Inflammatory macrophage treated with lipopolysaccharide for 1 hour (primary cell): Measurements from ENCODE around the gene NRL.

ENCODE experiments used
- DNase-seq, 2 donors: peaks; one replicate each; pipeline ENCODE4 v3.0.0-alpha.2; 2020 to 2022

The NRL gene

GRCh38 chr14:24123424-24124417, 9.0 kb upstream of the NRL start:
- DNase-seq: no peak

- no peak for DNase-seq
Measured at GRCh38 chr14:24122898-24123297, 8.1 kb upstream of the NRL start.

DNA sequence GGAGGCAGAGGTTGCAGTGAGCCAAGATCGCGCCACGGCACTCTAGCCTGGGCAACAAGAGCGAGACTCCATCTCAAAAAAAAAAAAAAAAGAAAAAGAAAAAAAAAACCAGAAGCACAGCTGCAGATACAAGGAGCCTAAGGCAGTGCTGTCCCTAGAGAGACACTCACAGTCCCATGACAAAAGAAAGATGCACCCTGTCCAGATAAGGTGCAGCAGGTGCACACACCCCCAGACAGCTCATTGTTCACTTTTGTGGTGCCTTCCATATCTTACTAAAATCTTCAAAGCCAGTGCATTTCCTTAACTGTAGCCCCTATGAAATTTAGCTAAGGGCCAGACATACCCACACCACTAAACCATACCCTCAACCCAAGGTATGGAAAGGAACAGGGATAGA, 7.7 kb upstream of the NRL start:
- no peak for DNase-seq

DNA sequence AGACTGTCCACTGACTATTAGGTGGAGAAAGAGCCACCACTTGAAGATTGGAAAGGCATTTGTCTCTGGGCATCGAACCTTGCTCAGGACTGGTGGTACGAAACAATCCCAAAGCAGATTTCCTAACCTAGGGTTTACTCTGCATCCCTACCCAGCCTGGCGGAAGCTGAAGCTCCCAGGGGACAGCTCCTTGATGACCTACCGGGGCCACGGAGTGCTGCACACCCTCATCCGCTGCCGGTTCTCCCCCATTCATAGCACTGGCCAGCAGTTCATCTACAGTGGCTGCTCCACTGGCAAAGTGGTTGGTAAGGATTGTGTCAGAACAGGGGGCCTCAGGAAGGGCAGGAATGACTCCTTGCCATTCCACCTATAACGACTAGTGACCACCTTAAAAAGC, 6.5 kb upstream of the NRL start:
- no peak for DNase-seq

DNA sequence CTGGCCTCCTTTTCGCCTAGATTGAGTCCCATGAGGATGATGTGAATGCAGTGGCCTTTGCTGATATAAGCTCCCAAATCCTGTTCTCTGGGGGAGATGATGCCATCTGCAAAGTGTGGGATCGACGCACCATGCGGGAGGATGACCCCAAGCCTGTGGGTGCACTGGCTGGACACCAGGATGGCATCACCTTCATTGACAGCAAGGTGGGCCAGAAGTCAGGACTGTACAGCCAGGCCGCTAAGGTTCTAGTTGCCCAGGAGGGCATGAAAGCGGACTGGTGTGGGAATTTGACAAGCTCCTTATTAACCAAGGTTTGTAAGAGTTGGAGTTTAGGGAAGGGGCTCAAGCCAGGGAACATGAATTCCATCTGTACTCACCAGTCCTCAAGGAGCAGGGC, 4.9 kb upstream of the NRL start:
- DNase-seq: no peak

GRCh38 chr14:24117179-24117578, 2.4 kb upstream of the NRL start:
- DNase-seq: no peak

- DNase-seq: no peak
Measured at GRCh38 chr14:24116128-24116814, 1.5 kb upstream of the NRL start.

- DNase-seq: no peak
Measured at GRCh38 chr14:24115422-24116127, 826 bp upstream of the NRL start.

DNA sequence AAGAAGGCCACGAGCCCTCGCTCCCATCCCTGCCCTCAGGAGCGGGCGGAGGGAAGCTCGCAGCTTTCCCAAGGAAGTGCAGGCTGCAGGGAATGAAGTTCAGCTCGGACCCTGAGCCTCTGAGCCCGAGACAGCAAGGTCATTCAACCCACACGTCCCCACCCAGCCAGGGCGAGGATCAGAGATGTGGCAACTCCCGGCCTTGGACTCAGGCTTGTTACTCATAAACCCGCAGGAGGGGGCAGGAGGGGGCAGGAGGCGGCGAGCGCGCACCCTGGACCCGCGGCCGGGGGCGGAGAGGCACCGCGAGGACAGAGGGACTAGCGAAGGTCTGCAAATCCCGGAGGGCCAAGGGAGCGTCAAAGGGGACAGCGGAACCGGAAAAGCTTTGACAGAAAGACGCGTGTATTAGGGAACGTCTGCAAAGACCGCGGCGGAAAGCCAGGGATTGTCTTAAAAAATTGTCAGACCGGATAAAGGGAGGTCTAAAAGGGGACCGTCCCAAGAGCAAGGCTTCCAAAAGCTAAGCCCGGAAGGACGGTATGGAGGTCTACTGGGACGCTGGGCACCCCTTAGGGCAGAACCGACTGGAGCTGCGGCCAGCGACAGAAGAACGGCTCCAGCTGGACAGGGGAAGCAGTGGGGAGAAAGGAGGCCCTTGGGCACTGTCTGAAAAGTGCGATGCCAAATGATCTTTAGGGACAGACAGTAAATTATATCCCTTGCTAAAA, 783 bp downstream of the NRL start:
- peak; percentile 91 to 97 for DNase-seq

DNA sequence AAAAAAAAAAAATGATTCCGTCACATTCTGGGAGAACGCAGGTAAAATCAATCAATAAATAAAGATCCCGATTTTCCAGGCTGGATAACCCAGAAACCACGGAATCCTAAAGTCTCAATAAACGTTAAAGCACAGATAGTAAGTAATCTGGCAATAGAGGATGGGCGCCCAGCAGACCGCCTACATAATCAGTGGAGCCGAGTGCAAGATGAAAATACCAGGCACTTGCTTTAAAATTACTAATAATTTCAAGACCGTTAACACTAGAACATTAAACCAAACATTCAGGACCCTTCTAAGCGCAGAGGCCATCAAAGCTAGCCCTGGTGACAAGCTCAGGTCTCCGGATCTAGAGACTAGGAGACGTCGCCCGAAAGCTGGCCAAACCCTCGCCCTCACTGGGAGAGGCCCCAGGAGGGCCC, 1.4 kb downstream of the NRL start:
- DNase-seq: peak in 1 of 2 donors; percentile 35

DNA sequence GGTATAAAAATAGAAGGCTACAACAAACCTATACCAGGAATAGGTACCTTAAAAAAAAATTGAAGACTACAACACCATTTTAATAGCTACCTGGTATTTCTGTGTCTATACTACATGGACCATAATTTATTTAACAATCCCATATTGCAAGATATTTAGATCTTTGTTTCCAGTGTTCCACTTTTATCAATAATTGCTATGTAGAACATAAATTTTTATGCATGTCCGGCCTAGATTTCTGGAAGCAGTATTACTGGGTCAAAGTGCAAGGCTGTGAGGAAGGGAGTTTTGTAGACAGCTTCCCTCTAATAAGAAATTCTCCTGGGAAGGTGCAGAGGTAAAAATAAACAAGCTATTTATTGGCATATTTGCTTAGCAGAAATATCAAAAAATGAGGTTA, 4.2 kb downstream of the NRL start:
- DNase-seq: no peak

DNA sequence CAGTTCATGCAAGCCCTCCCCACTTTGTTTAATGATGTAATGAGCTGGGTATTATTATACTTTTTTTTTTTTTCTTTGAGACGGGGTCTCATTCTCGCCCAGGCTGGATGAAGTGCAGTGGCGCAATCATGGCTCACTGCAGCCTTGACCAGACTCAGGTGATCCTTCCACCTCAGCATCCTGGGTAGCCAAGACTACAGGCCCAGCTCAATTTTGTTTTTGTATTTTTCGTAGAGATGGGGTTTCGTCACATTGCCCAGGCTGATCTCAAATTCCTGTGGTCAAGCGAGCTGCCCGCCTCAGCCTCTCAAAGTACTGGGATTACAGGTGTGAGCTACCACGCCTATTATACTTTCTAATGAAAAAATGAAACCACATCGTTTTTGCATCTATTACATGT, 4.7 kb downstream of the NRL start:
- DNase-seq: no peak

- DNase-seq: no peak
Measured at GRCh38 chr14:24108336-24108874, 6.3 kb downstream of the NRL start.

DNA sequence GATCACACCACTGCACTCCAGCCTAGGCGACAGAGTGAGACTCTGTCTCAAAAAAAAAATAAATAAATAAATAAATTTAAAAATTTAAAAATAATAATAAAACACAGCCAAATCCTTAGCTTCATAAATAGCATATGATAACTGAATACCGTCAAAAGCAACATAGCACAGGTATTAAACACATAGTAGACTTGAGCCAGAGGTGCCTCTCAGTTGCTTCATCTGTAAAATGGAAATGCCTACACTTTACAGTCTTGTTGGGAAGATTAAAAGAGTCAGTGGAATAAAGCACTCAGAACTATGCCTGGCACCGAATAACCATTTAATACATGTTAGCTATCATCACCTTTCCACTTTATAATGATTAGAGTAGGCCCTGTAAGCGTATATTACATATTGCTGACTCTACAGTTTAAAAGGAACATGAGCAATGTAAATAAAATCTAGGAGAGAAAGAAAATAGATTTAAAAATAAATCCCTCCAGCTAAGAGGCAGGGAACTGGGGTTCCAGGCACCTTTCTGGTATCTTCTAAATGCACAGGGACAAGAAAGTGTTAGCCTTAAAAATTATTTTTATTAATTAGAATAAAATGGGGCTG, 8.0 kb downstream of the NRL start:
- no peak for DNase-seq

DNA sequence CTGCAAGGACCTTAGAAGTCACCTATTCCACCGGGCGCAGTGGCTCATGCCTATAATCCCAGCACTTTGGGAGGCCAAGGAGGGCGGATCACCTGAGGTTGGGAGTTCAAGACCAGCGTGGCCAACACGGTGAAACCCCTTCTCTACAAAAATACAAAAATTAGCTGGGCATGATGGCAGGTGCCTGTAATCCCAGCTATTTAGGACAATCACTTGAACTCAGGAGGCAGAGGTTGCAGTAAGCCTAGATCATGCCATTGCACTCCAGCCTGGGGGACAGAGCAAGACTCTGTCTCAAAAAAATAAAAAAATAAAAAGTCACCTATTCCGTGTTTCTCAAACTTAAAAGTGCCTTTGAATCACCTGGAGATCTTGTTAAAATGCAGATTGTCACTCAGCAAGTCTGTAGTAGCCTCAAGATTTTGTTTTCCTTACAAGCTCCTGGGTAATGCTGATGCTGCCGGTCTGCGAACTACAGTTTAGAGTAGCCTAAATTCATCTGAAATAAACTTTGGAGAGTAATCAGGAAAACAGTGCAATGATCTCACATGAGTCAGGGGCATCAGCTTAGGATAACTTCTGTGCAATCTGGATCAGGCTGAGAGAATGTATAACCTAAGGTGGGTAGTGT, 9.0 kb downstream of the NRL start:
- peak in 1 of 2 donors; percentile 59 for DNase-seq

DNA sequence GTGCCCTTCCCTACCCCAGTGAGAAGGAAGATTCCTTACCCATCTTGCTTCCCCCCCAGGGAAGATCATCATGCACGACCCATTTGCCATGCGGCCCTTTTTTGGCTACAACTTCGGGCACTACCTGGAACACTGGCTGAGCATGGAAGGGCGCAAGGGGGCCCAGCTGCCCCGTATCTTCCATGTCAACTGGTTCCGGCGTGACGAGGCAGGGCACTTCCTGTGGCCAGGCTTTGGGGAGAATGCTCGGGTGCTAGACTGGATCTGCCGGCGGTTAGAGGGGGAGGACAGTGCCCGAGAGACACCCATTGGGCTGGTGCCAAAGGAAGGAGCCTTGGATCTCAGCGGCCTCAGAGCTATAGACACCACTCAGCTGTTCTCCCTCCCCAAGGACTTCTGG, 11.3 kb downstream of the NRL start:
- no peak for DNase-seq

DNA sequence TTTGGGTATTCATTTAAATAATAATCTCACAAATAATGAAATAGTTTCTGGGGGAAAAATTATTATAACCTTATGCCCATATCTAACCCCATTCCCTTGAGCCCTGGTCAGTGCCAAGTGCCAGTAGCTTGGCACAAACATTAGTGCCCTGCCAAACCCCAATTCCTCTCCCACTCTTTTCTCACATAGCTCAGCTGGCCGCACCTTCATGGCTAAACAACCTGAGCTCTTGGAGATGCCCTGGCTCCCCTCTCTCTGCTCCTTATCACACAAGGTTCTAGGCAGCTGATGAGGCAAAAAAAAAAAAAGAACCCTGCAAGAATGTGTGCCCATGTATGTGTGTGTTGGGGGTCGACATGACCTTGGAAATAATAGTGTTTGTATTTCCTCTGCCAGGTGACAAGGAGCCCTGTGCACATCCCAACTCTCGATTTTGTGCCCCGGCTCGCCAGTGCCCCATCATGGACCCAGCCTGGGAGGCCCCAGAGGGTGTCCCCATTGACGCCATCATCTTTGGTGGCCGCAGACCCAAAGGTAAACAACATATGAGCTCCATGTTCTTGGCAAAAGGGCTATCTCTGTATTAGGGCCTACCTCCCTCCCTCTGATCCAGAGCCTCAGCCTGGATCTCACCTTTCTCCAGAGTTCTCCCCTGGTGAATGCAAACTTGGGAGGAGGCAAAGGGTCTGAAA, 12.2 kb downstream of the NRL start:
- no peak for DNase-seq

GRCh38 chr14:24100982-24101494, 13.7 kb downstream of the NRL start:
- no peak for DNase-seq

GRCh38 chr14:24100197-24100981, 14.4 kb downstream of the NRL start:
- peak; percentile 48 to 74 for DNase-seq
